Measurements from ENCODE around the gene MANBA.

DNA sequence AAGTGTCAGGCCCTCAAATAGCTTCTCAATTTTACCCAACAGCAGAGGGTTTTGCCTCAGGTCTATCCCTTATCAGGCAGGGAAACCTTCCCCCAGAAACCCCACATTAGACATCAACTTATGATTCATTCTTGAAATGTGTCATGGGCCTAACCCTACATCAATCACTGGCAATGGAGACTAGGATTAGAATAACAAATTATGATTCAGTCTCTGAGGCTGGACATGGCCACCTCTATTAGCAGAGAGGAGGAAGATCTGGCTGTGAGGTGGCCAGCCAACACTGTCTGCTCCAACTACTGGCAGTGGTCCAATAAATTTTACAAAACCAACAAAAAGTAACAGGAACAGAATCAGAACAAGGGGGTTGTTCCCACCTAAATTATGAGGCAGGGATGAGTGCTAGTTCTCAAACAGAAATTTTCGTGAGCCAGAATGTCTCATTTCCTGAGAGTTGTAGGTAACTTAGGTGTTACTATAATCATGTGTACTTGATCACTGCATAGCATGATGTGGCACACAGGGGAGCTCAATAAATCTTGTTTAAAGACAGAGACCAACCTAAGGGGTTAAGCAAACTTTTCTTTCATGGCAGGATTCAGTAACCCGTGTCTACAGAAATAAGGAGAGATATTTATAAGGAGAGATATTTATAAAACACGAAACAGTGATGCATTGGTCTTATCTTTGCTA, 132.8 kb downstream of the MANBA start:
- TF ChIP-seq, protein P1, sequence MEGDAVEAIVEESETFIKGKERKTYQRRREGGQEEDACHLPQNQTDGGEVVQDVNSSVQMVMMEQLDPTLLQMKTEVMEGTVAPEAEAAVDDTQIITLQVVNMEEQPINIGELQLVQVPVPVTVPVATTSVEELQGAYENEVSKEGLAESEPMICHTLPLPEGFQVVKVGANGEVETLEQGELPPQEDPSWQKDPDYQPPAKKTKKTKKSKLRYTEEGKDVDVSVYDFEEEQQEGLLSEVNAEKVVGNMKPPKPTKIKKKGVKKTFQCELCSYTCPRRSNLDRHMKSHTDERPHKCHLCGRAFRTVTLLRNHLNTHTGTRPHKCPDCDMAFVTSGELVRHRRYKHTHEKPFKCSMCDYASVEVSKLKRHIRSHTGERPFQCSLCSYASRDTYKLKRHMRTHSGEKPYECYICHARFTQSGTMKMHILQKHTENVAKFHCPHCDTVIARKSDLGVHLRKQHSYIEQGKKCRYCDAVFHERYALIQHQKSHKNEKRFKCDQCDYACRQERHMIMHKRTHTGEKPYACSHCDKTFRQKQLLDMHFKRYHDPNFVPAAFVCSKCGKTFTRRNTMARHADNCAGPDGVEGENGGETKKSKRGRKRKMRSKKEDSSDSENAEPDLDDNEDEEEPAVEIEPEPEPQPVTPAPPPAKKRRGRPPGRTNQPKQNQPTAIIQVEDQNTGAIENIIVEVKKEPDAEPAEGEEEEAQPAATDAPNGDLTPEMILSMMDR (IDR thresholded peaks at IDR 0.05; ENCODE audit: insufficient read depth, low read depth, low read length) = no peak
- TF ChIP-seq EZH2 (IDR thresholded peaks at IDR 0.05; ENCODE audit: insufficient read depth, low read length) = no peak

Measured in astrocyte (in vitro differentiated cells and primary cell).